SKM-1 (cell line): ENCODE results near the gene TST.
A peak's percentile ranks its signal among the peaks of the same experiment; 100 is the strongest.

Source experiments
- DNase-seq: peaks from one replicate; lab custom pipeline; 2025; ENCODE audit not compliant: unreplicated experiment; lab: John Stamatoyannopoulos, UW

TST gene

GRCh38 chr22:36988075-36988832 is 31.0 kb downstream of the TST start:
- no peak for DNase-seq

GRCh38 chr22:36986242-36986821 is 32.9 kb downstream of the TST start:
- peak; percentile 19 for DNase-seq

- no peak for DNase-seq
Measured at GRCh38 chr22:36985211-36985889, 33.9 kb downstream of the TST start.

- no peak for DNase-seq
Measured at GRCh38 chr22:36982136-36982535, 37.1 kb downstream of the TST start.

GRCh38 chr22:36981247-36981775 is 37.9 kb downstream of the TST start:
- no peak for DNase-seq

- no peak for DNase-seq
Measured at GRCh38 chr22:36979016-36979910, 40.0 kb downstream of the TST start.

- peak; percentile 86 for DNase-seq
Measured at GRCh38 chr22:36977947-36978660, 41.1 kb downstream of the TST start.

GRCh38 chr22:36977401-36977861 is 41.8 kb downstream of the TST start:
- peak; percentile 54 for DNase-seq

- DNase-seq: no peak
Measured at GRCh38 chr22:36976606-36977005, 42.6 kb downstream of the TST start.

- no peak for DNase-seq
Measured at GRCh38 chr22:36971341-36972125, 47.7 kb downstream of the TST start.

GRCh38 chr22:36968249-36968964 is 50.8 kb downstream of the TST start:
- no peak for DNase-seq

- DNase-seq: no peak
Measured at GRCh38 chr22:36966851-36967540, 52.3 kb downstream of the TST start.

GRCh38 chr22:36965696-36966095 is 53.6 kb downstream of the TST start:
- DNase-seq: peak; percentile 56

- no peak for DNase-seq
Measured at GRCh38 chr22:36964106-36964505, 55.1 kb downstream of the TST start.

GRCh38 chr22:36963302-36963701 is 55.9 kb downstream of the TST start:
- DNase-seq: no peak

GRCh38 chr22:36961626-36962025 is 57.6 kb downstream of the TST start:
- DNase-seq: no peak
